HG03520 (cell line): ENCODE results near the gene ARHGAP1.

ENCODE experiments used
- ATAC-seq: cut with Tn5 transposase; IDR thresholded peaks from one replicate; pipeline ENCODE4 v1.9.1; 2021; ENCODE audit warnings: mild to moderate bottlenecking, moderate library complexity; ENCODE audit not compliant: unreplicated experiment

Gene ARHGAP1

GRCh38 chr11:46643986-46644385 lies 56.4 kb downstream of the ARHGAP1 start:
- no peak for ATAC-seq

GRCh38 chr11:46643531-46643930 lies 56.9 kb downstream of the ARHGAP1 start:
- ATAC-seq = no peak

GRCh38 chr11:46642627-46643335 lies 57.6 kb downstream of the ARHGAP1 start:
- ATAC-seq = no peak

- ATAC-seq = no peak
Observed at GRCh38 chr11:46641639-46642038, 58.8 kb downstream of the ARHGAP1 start.

- no peak for ATAC-seq
Observed at GRCh38 chr11:46640036-46640788, 60.2 kb downstream of the ARHGAP1 start.

- no peak for ATAC-seq
Observed at GRCh38 chr11:46639197-46639839, 61.1 kb downstream of the ARHGAP1 start.

- no peak for ATAC-seq
Observed at GRCh38 chr11:46637546-46637945, 62.9 kb downstream of the ARHGAP1 start.

GRCh38 chr11:46635557-46636139 lies 64.8 kb downstream of the ARHGAP1 start:
- ATAC-seq = no peak

- ATAC-seq = no peak
Observed at GRCh38 chr11:46633291-46634217, 66.9 kb downstream of the ARHGAP1 start.

- no peak for ATAC-seq
Observed at GRCh38 chr11:46632502-46632901, 67.9 kb downstream of the ARHGAP1 start.

- ATAC-seq = no peak
Observed at GRCh38 chr11:46631676-46632075, 68.7 kb downstream of the ARHGAP1 start.

GRCh38 chr11:46630237-46630636 lies 70.2 kb downstream of the ARHGAP1 start:
- no peak for ATAC-seq

- ATAC-seq = no peak
Observed at GRCh38 chr11:46628961-46629360, 71.5 kb downstream of the ARHGAP1 start.
